Measurements from ENCODE around the gene KCND3.

DNA sequence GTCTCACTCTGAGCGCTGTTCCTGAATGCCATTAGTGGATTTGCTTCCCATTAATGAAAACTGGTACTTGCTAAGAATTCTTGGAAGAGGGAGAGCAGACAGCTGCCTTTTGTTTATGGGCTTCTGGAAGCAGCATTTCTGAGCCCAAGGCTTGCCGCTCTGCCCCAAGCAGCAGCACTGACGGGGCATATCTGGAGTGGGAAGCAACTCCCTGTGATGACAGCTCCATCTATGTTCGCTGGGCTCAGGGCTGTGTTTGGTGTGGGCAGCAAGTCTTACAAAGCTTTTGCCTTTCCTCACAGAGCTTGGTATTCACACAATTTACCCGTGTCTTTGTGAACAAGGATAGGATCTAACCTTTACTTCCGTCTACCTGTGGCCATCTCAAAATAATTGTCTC, 161.5 kb downstream of the KCND3 start:
- no peak for TF ChIP-seq CTCF (IDR thresholded peaks at IDR 0.05; ENCODE audit: insufficient read depth, low read length)
- TF ChIP-seq POLR2AphosphoS5 (IDR thresholded peaks at IDR 0.05; ENCODE audit: low read depth), result no peak
- no peak for TF ChIP-seq SPI1 (IDR thresholded peaks at IDR 0.05; ENCODE audit: borderline replicate concordance, low read depth)
